PFSK-1 (cell line): ENCODE measurements around the gene TPP1.

Experiments used
- FOXP2 ChIP-seq: optimal IDR thresholded peaks from 2 replicates; pipeline ENCODE3; 2011; ENCODE audit warnings: borderline replicate concordance, control low read depth, inconsistent platforms; ENCODE audit not compliant: insufficient read depth; ENCODE audit errors: extremely low read length, extremely low read depth
- POLR2AphosphoS5 ChIP-seq: IDR thresholded peaks from 2 replicates; pipeline ENCODE4 v1.6.1; 2012; ENCODE audit warnings: low read depth, mild to moderate bottlenecking, control low read depth, low read length, moderate library complexity
- SIN3A ChIP-seq: IDR thresholded peaks from 2 replicates; pipeline ENCODE4 v1.6.1; 2012; ENCODE audit warnings: mild to moderate bottlenecking, low read length, moderate library complexity, borderline replicate concordance; ENCODE audit not compliant: insufficient read depth
- TAF1 ChIP-seq: IDR thresholded peaks from 2 replicates; pipeline ENCODE4 v1.6.1; 2012; ENCODE audit warnings: low read length, control low read depth, borderline replicate concordance; ENCODE audit not compliant: insufficient read depth
- TF ChIP-seq, protein P1 (sequence below), 2 experiments: IDR thresholded peaks; 2 replicates each; pipeline versions ENCODE4 v1.6.1 to v1.8.0; 2011 to 2012; ENCODE audit warnings: low read depth in 2 of 2, low read length in 2 of 2, control low read depth in 1 of 2, inconsistent platforms in 1 of 2, mild to moderate bottlenecking in 1 of 2, moderate library complexity in 1 of 2; ENCODE audit not compliant: insufficient read depth in 1 of 2

Gene TPP1

DNA sequence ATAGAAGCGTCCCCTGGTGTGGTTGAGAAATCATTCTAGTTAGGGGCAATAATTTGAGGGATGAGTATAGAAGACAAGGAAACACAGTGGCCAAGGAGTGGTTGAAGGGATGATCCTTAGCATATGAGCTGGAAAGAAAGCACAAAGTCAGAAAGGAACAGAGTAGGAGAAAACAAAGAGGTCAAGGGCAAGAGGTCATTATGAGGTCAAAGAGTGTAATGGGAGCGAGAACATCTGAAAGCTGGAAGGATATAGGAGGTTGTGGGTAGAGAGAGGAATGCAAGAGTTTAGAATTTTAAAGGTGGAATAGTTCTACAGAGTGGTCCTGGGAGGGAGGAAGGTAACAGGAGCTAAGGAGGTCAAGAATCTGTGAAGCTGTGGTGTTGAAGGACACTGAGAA is 34.4 kb upstream of the TPP1 start:
- no peak for TF ChIP-seq SIN3A
- TF ChIP-seq, protein P1, sequence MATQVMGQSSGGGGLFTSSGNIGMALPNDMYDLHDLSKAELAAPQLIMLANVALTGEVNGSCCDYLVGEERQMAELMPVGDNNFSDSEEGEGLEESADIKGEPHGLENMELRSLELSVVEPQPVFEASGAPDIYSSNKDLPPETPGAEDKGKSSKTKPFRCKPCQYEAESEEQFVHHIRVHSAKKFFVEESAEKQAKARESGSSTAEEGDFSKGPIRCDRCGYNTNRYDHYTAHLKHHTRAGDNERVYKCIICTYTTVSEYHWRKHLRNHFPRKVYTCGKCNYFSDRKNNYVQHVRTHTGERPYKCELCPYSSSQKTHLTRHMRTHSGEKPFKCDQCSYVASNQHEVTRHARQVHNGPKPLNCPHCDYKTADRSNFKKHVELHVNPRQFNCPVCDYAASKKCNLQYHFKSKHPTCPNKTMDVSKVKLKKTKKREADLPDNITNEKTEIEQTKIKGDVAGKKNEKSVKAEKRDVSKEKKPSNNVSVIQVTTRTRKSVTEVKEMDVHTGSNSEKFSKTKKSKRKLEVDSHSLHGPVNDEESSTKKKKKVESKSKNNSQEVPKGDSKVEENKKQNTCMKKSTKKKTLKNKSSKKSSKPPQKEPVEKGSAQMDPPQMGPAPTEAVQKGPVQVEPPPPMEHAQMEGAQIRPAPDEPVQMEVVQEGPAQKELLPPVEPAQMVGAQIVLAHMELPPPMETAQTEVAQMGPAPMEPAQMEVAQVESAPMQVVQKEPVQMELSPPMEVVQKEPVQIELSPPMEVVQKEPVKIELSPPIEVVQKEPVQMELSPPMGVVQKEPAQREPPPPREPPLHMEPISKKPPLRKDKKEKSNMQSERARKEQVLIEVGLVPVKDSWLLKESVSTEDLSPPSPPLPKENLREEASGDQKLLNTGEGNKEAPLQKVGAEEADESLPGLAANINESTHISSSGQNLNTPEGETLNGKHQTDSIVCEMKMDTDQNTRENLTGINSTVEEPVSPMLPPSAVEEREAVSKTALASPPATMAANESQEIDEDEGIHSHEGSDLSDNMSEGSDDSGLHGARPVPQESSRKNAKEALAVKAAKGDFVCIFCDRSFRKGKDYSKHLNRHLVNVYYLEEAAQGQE (IDR thresholded peaks at IDR 0.05; ENCODE audit: insufficient read depth in 1 of 2, low read depth in 2 of 2, low read length in 2 of 2): no peak
- TF ChIP-seq TAF1: no peak
- TF ChIP-seq FOXP2: no peak
- no peak for TF ChIP-seq POLR2AphosphoS5

DNA sequence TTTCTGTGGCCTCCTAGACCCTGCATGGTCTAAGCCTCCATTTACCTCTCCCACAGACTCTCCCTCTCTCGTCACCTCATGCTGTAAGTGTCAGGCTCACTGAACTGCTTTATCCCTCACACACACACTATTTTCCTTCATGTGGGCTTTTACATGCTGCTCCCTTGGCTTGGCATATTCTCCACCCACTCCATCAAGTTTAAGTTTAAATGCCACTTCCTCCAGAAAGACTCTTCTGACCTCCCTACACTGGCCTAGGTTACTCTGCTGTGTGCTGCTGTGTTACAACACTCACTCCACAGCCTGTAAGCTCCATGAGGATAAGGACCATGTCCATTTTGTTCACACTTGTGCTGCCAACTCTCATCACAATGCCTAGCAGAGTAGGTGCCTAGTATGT is 33.9 kb upstream of the TPP1 start:
- TF ChIP-seq POLR2AphosphoS5 (no peak), TAF1 (no peak), FOXP2 (no peak), SIN3A (no peak)
- TF ChIP-seq, protein P1 (IDR thresholded peaks at IDR 0.05; ENCODE audit: insufficient read depth in 1 of 2, low read depth in 2 of 2, low read length in 2 of 2): no peak

DNA sequence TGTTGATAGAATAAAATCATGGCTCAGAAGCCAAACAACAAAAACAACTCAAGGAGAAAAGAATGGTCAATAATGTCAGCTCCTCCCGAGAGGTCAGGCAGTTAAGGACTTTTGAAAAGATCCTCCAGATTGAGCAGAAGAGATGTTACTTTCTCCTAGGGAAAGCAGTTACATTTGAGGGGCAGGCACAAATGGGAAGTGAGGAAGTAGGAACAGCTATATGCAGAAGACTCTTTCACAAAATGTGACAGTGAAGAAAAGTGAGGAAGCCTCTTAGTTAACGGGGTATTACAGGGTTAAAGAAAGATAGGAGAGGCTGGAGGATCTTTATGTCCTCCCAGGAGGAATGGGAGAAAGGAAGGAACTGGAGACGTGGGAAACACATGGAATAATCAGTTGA is 33.0 kb upstream of the TPP1 start:
- no peak for TF ChIP-seq FOXP2
- TF ChIP-seq SIN3A: no peak
- TF ChIP-seq, protein P1 (IDR thresholded peaks at IDR 0.05; ENCODE audit: insufficient read depth in 1 of 2, low read depth in 2 of 2, low read length in 2 of 2): no peak
- TF ChIP-seq TAF1: no peak

DNA sequence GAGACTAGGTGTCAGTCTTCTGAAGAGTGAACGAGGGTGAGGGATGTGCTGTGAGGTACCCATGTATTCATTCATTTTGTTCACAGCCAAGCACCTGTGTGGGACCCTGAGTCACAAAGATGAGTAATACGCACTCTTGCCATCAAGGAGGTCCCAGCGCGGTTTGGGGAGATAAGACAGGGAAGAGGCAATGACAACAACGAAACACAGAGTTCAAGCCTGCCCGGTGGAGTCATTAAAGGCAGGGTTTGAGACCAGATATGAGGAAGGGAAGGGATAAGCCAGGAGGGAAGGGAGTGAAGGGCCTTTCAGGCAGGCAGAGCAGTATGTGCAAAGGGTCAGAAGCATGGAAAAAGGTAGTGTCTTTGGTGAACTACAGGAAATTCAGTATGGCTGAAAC is 31.8 kb upstream of the TPP1 start:
- TF ChIP-seq TAF1 (no peak), POLR2AphosphoS5 (no peak), SIN3A (no peak)
- TF ChIP-seq, protein P1 (IDR thresholded peaks at IDR 0.05; ENCODE audit: insufficient read depth in 1 of 2, low read depth in 2 of 2, low read length in 2 of 2): no peak

DNA sequence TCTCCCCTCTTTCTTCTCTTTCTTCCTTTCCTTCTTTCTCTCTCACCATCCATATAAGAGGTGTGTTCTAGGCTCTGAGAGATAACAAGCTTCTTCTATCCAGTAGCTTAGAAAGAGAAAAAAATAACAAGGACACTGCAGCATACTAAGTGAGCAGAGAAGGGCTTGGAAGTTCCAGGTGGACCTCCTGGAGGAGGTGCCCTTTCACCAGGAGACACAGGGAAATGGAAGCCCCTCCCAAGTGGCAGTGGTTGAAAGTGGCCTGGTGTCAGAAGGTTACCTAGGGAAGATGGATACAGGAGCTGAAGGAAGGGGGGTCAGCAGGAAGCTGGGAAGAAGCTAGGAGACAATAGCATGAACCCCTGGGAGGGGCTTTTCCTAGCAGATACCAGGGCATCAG is 30.9 kb upstream of the TPP1 start:
- TF ChIP-seq FOXP2 (no peak), SIN3A (no peak), POLR2AphosphoS5 (no peak), TAF1 (no peak)
- TF ChIP-seq, protein P1 (IDR thresholded peaks at IDR 0.05; ENCODE audit: insufficient read depth in 1 of 2, low read depth in 2 of 2, low read length in 2 of 2): no peak
